NCI-H446 (cell line): ENCODE data around the gene NEK7.
"Not testable (repeated sequence)": the region's sequence is repeated elsewhere in the genome, so short reads cannot be mapped to it uniquely, and the experiment has no call there.

Experiments
- DNase-seq, 2 experiments: peaks; one replicate each; lab custom pipeline; 2025; lab: John Stamatoyannopoulos, UW

NEK7 gene

GRCh38 chr1:198290089-198290683, 133.4 kb downstream of the NEK7 start:
- DNase-seq = no peak

- DNase-seq = no peak
Measured at GRCh38 chr1:198291036-198291435, 134.2 kb downstream of the NEK7 start.

- no peak for DNase-seq
Measured at GRCh38 chr1:198291924-198292323, 135.1 kb downstream of the NEK7 start.

- DNase-seq = peak in 1 of 2 experiments; percentile 8
Measured at GRCh38 chr1:198295225-198295624, 138.4 kb downstream of the NEK7 start.

- no peak for DNase-seq
Measured at GRCh38 chr1:198295971-198296370, 139.2 kb downstream of the NEK7 start.

- no peak for DNase-seq
Measured at GRCh38 chr1:198297281-198297680, 140.5 kb downstream of the NEK7 start.

GRCh38 chr1:198298640-198299039, 141.8 kb downstream of the NEK7 start:
- DNase-seq = no peak

GRCh38 chr1:198300451-198300850, 143.7 kb downstream of the NEK7 start:
- no peak for DNase-seq

- no peak for DNase-seq
Measured at GRCh38 chr1:198304431-198304830, 147.6 kb downstream of the NEK7 start.

- DNase-seq = not testable (repeated sequence)
Measured at GRCh38 chr1:198314817-198315216, 158.0 kb downstream of the NEK7 start.

GRCh38 chr1:198315331-198315730, 158.5 kb downstream of the NEK7 start:
- DNase-seq = not testable (repeated sequence)

GRCh38 chr1:198316546-198317100, 159.8 kb downstream of the NEK7 start:
- DNase-seq = no peak

GRCh38 chr1:198318085-198318484, 161.3 kb downstream of the NEK7 start:
- DNase-seq = no peak

GRCh38 chr1:198320759-198321158, 164.0 kb downstream of the NEK7 start:
- DNase-seq = no peak

- no peak for DNase-seq
Measured at GRCh38 chr1:198326232-198326631, 169.4 kb downstream of the NEK7 start.

- no peak for DNase-seq
Measured at GRCh38 chr1:198326915-198327314, 170.1 kb downstream of the NEK7 start.

- no peak for DNase-seq
Measured at GRCh38 chr1:198328458-198329032, 171.7 kb downstream of the NEK7 start.

- DNase-seq = no peak
Measured at GRCh38 chr1:198330982-198331615, 174.3 kb downstream of the NEK7 start.

- no peak for DNase-seq
Measured at GRCh38 chr1:198333744-198334143, 176.9 kb downstream of the NEK7 start.

- no peak for DNase-seq
Measured at GRCh38 chr1:198335663-198336062, 178.9 kb downstream of the NEK7 start.

GRCh38 chr1:198337886-198338285, 181.1 kb downstream of the NEK7 start:
- no peak for DNase-seq

- DNase-seq = no peak
Measured at GRCh38 chr1:198340139-198340538, 183.3 kb downstream of the NEK7 start.

- DNase-seq = no peak
Measured at GRCh38 chr1:198346178-198346577, 189.4 kb downstream of the NEK7 start.
